NB4 (cell line): ENCODE data around the gene ABCC4.
"Not testable (repeated sequence)": the region's sequence is repeated elsewhere in the genome, so short reads cannot be mapped to it uniquely, and the experiment has no call there.

Source experiments
- DNase-seq: peaks from one replicate; pipeline ENCODE4 v3.0.0; 2010; ENCODE audit warnings: low read depth
- H3K4me3 ChIP-seq: one replicate; pipeline ENCODE4 v1.5.1; 2011; ENCODE audit warnings: mild to moderate bottlenecking, low read depth, low read length, moderate library complexity
- CTCF ChIP-seq: IDR thresholded peaks from one replicate; pipeline ENCODE4 v1.5.1; 2012; ENCODE audit warnings: low read depth, low read length
- MAX ChIP-seq: IDR thresholded peaks from 2 replicates; pipeline ENCODE4 v1.6.1; 2011; ENCODE audit warnings: low read depth, low read length
- MYC ChIP-seq: IDR thresholded peaks from 2 replicates; pipeline ENCODE4 v1.6.1; 2011; ENCODE audit warnings: low read depth, low read length
- POLR2A ChIP-seq: IDR thresholded peaks from 2 replicates; pipeline ENCODE4 v1.6.1; 2011; ENCODE audit warnings: mild to moderate bottlenecking; ENCODE audit not compliant: insufficient read length; ENCODE audit errors: extremely low read depth

ABCC4 gene

GRCh38 chr13:95207769-95208366 is 93.4 kb downstream of the ABCC4 start:
- H3K4me3 ChIP-seq = no peak overlapping the region
- TF ChIP-seq POLR2A = no peak
- DNase-seq = no peak

- TF ChIP-seq MYC (no peak), POLR2A (no peak), CTCF (no peak), MAX (no peak)
- H3K4me3 ChIP-seq = no peak overlapping the region
- no peak for DNase-seq
Observed at GRCh38 chr13:95206116-95206515, 95.1 kb downstream of the ABCC4 start.

GRCh38 chr13:95204231-95204765 is 97.0 kb downstream of the ABCC4 start:
- DNase-seq = no peak
- TF ChIP-seq POLR2A (no peak), CTCF (no peak), MYC (no peak), MAX (no peak)
- H3K4me3 ChIP-seq = no peak overlapping the region

- peak; percentile 24 for DNase-seq
- TF ChIP-seq POLR2A (no peak), MYC (no peak), CTCF (no peak), MAX (no peak)
- no peak overlapping the region for H3K4me3 ChIP-seq
Observed at GRCh38 chr13:95201814-95202651, 99.2 kb downstream of the ABCC4 start.

GRCh38 chr13:95200386-95200957 is 100.8 kb downstream of the ABCC4 start:
- not testable (repeated sequence) for H3K4me3 ChIP-seq, DNase-seq

GRCh38 chr13:95199896-95200295 is 101.4 kb downstream of the ABCC4 start:
- no peak for DNase-seq
- TF ChIP-seq POLR2A (no peak), CTCF (no peak)
- H3K4me3 ChIP-seq = no peak overlapping the region

- DNase-seq, H3K4me3 ChIP-seq: not testable (repeated sequence)
Observed at GRCh38 chr13:95198606-95199005, 102.6 kb downstream of the ABCC4 start.
